Nephron (organoid): ENCODE results near the gene BBS1.

Experiments used
- H3K27ac Mint-ChIP-seq, 3 experiments: 2 replicates each; pipeline ENCODE4 v1.8.0; 2020; ENCODE audit warnings: mixed read lengths in 3 of 3, mild to moderate bottlenecking in 2 of 3, moderate library complexity in 1 of 3
- H3K27me3 Mint-ChIP-seq: 2 replicates; pipeline ENCODE4 v1.8.0; 2021; ENCODE audit warnings: low read depth, mild to moderate bottlenecking, moderate library complexity, mixed read lengths
- H3K36me3 Mint-ChIP-seq: 2 replicates; pipeline ENCODE4 v1.8.0; 2020; ENCODE audit warnings: low read depth, mixed read lengths
- H3K4me1 Mint-ChIP-seq: 2 replicates; pipeline ENCODE4 v1.8.0; 2020; ENCODE audit warnings: mixed read lengths
- H3K4me3 Mint-ChIP-seq, 3 experiments: 2 replicates each; pipeline ENCODE4 v1.8.0; 2020; ENCODE audit warnings: mild to moderate bottlenecking in 3 of 3, mixed read lengths in 3 of 3, moderate library complexity in 2 of 3
- H3K9me3 Mint-ChIP-seq: 2 replicates; pipeline ENCODE4 v1.8.0; 2020; ENCODE audit warnings: mixed read lengths
- TF ChIP-seq, protein P1 (sequence below), 3 experiments: fragments of 200-600 bp; sonication (generic); IDR thresholded peaks; one replicate each; pipeline ENCODE4 v1.5.0; 2021; ENCODE audit warnings: antibody characterized with exemption in 3 of 3; ENCODE audit not compliant: unreplicated experiment in 3 of 3

The BBS1 gene

DNA sequence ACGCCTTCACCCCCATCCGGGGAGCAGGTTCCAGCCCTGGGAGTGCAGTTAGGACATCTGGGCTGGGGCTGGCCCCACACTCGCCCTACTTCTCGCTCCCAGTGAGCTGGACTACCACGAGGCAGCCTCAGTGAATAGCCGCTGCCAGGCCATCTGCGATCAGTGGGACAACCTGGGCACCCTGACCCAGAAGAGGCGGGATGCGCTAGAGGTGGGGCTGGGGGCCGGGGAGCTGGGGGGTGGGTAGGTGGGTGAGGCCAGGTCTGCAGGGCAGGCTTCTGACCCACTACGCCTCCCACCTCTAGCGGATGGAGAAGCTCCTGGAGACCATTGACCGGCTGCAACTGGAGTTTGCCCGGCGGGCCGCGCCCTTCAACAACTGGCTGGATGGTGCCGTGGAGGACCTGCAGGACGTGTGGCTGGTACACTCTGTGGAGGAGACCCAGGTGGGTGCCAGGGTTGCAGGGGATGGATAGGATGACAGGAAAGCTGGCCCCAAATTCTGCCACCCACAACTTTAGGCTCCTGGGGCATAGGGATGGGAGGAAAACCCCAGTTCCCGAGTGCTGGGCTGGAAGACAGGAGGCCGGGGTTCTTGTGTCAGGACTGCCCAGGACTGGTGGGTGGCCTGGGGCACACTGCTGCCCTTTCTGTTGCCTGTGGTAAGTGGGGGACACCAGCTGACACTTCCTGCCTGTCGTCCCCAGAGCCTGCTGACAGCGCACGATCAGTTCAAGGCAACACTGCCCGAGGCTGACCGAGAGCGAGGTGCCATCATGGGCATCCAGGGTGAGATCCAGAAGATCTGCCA is 49.6 kb downstream of the BBS1 start:
- TF ChIP-seq, protein P1, sequence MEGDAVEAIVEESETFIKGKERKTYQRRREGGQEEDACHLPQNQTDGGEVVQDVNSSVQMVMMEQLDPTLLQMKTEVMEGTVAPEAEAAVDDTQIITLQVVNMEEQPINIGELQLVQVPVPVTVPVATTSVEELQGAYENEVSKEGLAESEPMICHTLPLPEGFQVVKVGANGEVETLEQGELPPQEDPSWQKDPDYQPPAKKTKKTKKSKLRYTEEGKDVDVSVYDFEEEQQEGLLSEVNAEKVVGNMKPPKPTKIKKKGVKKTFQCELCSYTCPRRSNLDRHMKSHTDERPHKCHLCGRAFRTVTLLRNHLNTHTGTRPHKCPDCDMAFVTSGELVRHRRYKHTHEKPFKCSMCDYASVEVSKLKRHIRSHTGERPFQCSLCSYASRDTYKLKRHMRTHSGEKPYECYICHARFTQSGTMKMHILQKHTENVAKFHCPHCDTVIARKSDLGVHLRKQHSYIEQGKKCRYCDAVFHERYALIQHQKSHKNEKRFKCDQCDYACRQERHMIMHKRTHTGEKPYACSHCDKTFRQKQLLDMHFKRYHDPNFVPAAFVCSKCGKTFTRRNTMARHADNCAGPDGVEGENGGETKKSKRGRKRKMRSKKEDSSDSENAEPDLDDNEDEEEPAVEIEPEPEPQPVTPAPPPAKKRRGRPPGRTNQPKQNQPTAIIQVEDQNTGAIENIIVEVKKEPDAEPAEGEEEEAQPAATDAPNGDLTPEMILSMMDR (IDR thresholded peaks at IDR 0.05; ENCODE audit: unreplicated experiment in 3 of 3) = no peak
- H3K27ac Mint-ChIP-seq = no peak overlapping the region
- no peaks in the 10 kb centered on the region for H3K4me1 Mint-ChIP-seq

GRCh38 chr11:66561178-66561974 is 50.9 kb downstream of the BBS1 start:
- Mint-ChIP-seq H3K4me3 (no peak overlapping the region), H3K27ac (no peak overlapping the region), H3K36me3 (no peaks in the 10 kb centered on the region), H3K27me3 (no peaks in the 10 kb centered on the region), H3K4me1 (no peaks in the 10 kb centered on the region), H3K9me3 (no peaks in the 10 kb centered on the region)
- TF ChIP-seq, protein P1 (IDR thresholded peaks at IDR 0.05; ENCODE audit: unreplicated experiment in 3 of 3) = no peak

More for the DNA sequence above, 49.6 kb downstream of the BBS1 start:
- Mint-ChIP-seq H3K36me3 (no peaks in the 10 kb centered on the region), H3K27me3 (no peaks in the 10 kb centered on the region), H3K4me3 (no peak overlapping the region), H3K9me3 (no peaks in the 10 kb centered on the region)

DNA sequence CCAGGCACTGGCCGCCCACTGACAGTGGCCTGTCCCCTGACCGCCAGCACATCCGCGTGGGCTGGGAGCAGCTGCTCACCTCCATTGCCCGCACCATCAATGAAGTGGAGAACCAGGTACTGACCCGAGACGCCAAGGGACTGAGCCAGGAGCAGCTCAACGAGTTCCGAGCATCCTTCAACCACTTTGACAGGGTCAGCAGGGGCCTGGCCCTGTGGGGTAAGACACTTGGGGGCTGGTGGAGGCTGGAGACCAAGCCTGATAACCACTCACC is 51.5 kb downstream of the BBS1 start:
- H3K4me1 Mint-ChIP-seq = no peaks in the 10 kb centered on the region
- H3K27ac Mint-ChIP-seq = no peak overlapping the region
- no peak overlapping the region for H3K4me3 Mint-ChIP-seq
- no peaks in the 10 kb centered on the region for H3K27me3 Mint-ChIP-seq
- TF ChIP-seq, protein P1 (IDR thresholded peaks at IDR 0.05; ENCODE audit: unreplicated experiment in 3 of 3) = no peak
- H3K9me3 Mint-ChIP-seq = no peaks in the 10 kb centered on the region
- no peaks in the 10 kb centered on the region for H3K36me3 Mint-ChIP-seq

DNA sequence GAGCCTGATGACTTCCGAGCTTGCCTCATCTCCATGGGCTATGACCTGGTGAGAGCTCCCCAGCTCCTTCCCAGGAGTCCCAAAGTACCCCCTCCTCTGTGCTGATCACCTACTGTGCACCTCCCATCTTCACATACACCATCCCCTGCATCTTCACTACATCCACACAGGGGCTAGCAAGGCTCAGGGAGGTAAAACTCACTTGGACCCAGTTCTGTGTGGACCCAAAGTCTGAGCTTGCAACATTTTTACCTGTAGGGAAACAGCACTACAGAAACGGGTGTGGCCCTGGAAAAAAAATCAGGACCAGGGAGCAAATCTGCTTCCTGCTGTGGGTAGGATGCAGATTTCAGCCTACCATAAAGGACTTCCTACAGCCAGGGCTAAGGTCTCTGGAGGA is 51.8 kb downstream of the BBS1 start:
- Mint-ChIP-seq H3K9me3 (no peaks in the 10 kb centered on the region), H3K4me3 (no peak overlapping the region), H3K36me3 (no peaks in the 10 kb centered on the region), H3K27me3 (no peaks in the 10 kb centered on the region), H3K27ac (no peak overlapping the region), H3K4me1 (no peaks in the 10 kb centered on the region)
- TF ChIP-seq, protein P1 (IDR thresholded peaks at IDR 0.05; ENCODE audit: unreplicated experiment in 3 of 3) = no peak

- H3K9me3 Mint-ChIP-seq = no peaks in the 10 kb centered on the region
Observed at GRCh38 chr11:66562907-66563583, 52.6 kb downstream of the BBS1 start.

More at GRCh38 chr11:66562907-66563583, 52.6 kb downstream of the BBS1 start:
- TF ChIP-seq, protein P1 (IDR thresholded peaks at IDR 0.05; ENCODE audit: unreplicated experiment in 3 of 3) = no peak
- H3K27ac Mint-ChIP-seq = no peak overlapping the region
- H3K27me3 Mint-ChIP-seq = no peaks in the 10 kb centered on the region
- H3K4me1 Mint-ChIP-seq = no peaks in the 10 kb centered on the region
- H3K36me3 Mint-ChIP-seq = no peaks in the 10 kb centered on the region
- no peak overlapping the region for H3K4me3 Mint-ChIP-seq
